Testis (tissue), 2 donors: ENCODE measurements around the gene CELF2.
A peak's percentile ranks its signal among the peaks of the same experiment; 100 is the strongest.

ENCODE experiments used
- CTCF ChIP-seq, 3 experiments: fragments of 450-650 bp in 2 of 3; fragments of 200-600 bp in 1 of 3; sonication (generic) in 1 of 3; IDR thresholded peaks; one replicate each; pipeline ENCODE4 v1.5.1; 2016 to 2019; ENCODE audit warnings: antibody characterized with exemption in 3 of 3, mild to moderate bottlenecking in 2 of 3, moderate library complexity in 1 of 3
- POLR2A ChIP-seq: fragments of 450-650 bp; IDR thresholded peaks from one replicate; pipeline ENCODE4 v1.6.1; 2017; ENCODE audit warnings: antibody characterized with exemption, mild to moderate bottlenecking, moderate library complexity

GRCh38 chr10:11036424-11037011, 18.8 kb downstream of the CELF2 start:
- TF ChIP-seq CTCF (IDR thresholded peaks at IDR 0.05): peak; percentile 54 to 63 (median 59)
- no peak for TF ChIP-seq POLR2A
